ENCODE results near the gene HHIP.

DNA sequence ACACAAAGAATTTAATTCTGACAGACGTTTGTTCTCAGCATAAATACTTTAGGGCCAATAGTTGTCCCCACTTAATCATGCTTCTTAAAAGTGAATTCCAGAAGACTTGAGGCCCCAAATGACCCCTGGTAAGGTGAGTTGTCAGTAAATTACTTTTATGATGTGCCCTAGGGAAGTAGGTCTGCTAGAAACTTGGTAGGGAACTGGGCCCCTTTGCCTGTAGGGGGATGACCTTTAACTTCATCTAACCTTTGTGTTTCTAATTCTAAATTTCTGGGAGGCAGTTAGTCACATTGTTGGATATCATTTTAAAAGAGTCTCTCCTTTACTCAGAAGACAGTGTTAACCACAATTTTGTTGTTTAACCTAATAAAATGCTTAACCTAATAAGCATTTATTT lies 28.8 kb downstream of the HHIP start:
- TF ChIP-seq, protein P1, sequence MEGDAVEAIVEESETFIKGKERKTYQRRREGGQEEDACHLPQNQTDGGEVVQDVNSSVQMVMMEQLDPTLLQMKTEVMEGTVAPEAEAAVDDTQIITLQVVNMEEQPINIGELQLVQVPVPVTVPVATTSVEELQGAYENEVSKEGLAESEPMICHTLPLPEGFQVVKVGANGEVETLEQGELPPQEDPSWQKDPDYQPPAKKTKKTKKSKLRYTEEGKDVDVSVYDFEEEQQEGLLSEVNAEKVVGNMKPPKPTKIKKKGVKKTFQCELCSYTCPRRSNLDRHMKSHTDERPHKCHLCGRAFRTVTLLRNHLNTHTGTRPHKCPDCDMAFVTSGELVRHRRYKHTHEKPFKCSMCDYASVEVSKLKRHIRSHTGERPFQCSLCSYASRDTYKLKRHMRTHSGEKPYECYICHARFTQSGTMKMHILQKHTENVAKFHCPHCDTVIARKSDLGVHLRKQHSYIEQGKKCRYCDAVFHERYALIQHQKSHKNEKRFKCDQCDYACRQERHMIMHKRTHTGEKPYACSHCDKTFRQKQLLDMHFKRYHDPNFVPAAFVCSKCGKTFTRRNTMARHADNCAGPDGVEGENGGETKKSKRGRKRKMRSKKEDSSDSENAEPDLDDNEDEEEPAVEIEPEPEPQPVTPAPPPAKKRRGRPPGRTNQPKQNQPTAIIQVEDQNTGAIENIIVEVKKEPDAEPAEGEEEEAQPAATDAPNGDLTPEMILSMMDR (IDR thresholded peaks at IDR 0.05 in 4 of 5, conservative IDR thresholded peaks at IDR 0.05 in 1 of 5) = no peak
- TF ChIP-seq POLR2A (IDR thresholded peaks at IDR 0.05) = no peak
